Large intestine (tissue), 3 donors: Measurements from ENCODE around the gene TMEM169. TPM values are rescaled to one million over a fixed set of nuclear protein-coding genes. Genes with fewer than 3 reads are reported as not detected.

Experiments used
- DNase-seq, 2 donors: peaks; one replicate each; pipeline versions ENCODE4 v3.0.0 to v3.0.0-alpha.2; 2013
- H3K27ac ChIP-seq: one replicate; pipeline ENCODE4 v1.5.1; 2013; ENCODE audit warnings: low read length
- H3K27me3 ChIP-seq: 2 replicates; pipeline ENCODE4 v1.6.1; 2013; ENCODE audit warnings: low read length; ENCODE audit not compliant: control insufficient read depth, insufficient read depth
- H3K36me3 ChIP-seq: 2 replicates; pipeline ENCODE4 v1.6.1; 2013; ENCODE audit warnings: low read length; ENCODE audit not compliant: control insufficient read depth, insufficient read depth
- H3K4me1 ChIP-seq: one replicate; pipeline ENCODE4 v1.6.1; 2013; ENCODE audit warnings: low read length; ENCODE audit not compliant: control insufficient read depth, insufficient read depth
- H3K4me3 ChIP-seq: one replicate; pipeline ENCODE4 v1.5.1; 2013; ENCODE audit warnings: low read length
- H3K9me3 ChIP-seq: one replicate; pipeline ENCODE4 v1.6.1; 2013; ENCODE audit warnings: mild to moderate bottlenecking, low read depth, low read length, moderate library complexity; ENCODE audit not compliant: control insufficient read depth
- WGBS: methylation state at CpG from one replicate; pipeline ENCODE4 v1.1.5; 2013; ENCODE audit warnings: low lambda C conversion rate; ENCODE audit not compliant: insufficient coverage; 5-methylcytosine and 5-hydroxymethylcytosine counted together
- polyA plus RNA-seq: library from polyadenylated mRNA; unstranded; fragments of 120-200 nt; gene quantifications from one replicate; pipeline ENCODE4 v1.2.1, GENCODE V29; 2013

TMEM169 gene
- polyA plus RNA-seq, 1 donor = 4.1 TPM

- Histone ChIP-seq H3K9me3 (no peaks in the 10 kb centered on the region), H3K27ac (no peak overlapping the region), H3K4me1 (peaks cover 9% of the 10 kb centered on the region), H3K4me3 (no peak overlapping the region), H3K27me3 (no peaks in the 10 kb centered on the region), H3K36me3 (peaks cover 3% of the 10 kb centered on the region)
- WGBS = 100% methylated on average over 1 of the region's 4 CpGs
- no peak for DNase-seq
Observed at GRCh38 chr2:216101109-216101508, 19.4 kb downstream of the TMEM169 start.

GRCh38 chr2:216103213-216103612, 21.5 kb downstream of the TMEM169 start:
- Histone ChIP-seq H3K36me3 (peaks cover 3% of the 10 kb centered on the region), H3K27ac (no peak overlapping the region), H3K9me3 (no peaks in the 10 kb centered on the region), H3K27me3 (no peaks in the 10 kb centered on the region), H3K4me3 (no peak overlapping the region), H3K4me1 (peaks cover 7% of the 10 kb centered on the region)
- DNase-seq = no peak
- no CpG with 5 or more reads among the region's 1 CpG for WGBS

GRCh38 chr2:216104691-216105090, 23.0 kb downstream of the TMEM169 start:
- peaks cover 3% of the 10 kb centered on the region for H3K36me3 ChIP-seq
- H3K4me1 ChIP-seq = peaks cover 9% of the 10 kb centered on the region
- no peak overlapping the region for H3K4me3 ChIP-seq
- DNase-seq = no peak
- H3K27ac ChIP-seq = no peak overlapping the region
- no peaks in the 10 kb centered on the region for H3K27me3 ChIP-seq
- H3K9me3 ChIP-seq = no peaks in the 10 kb centered on the region
- WGBS = no CpG with 5 or more reads among the region's 3 CpGs

GRCh38 chr2:216107320-216107719, 25.6 kb downstream of the TMEM169 start:
- H3K4me3 ChIP-seq = peak overlapping the region; percentile 21
- H3K27me3 ChIP-seq = no peaks in the 10 kb centered on the region
- H3K36me3 ChIP-seq = peaks cover 18% of the 10 kb centered on the region
- peaks cover 14% of the 10 kb centered on the region for H3K4me1 ChIP-seq
- H3K27ac ChIP-seq = peak overlapping the region; percentile 76
- H3K9me3 ChIP-seq = no peaks in the 10 kb centered on the region
- DNase-seq = no peak
- no CpG with 5 or more reads among the region's 8 CpGs for WGBS

GRCh38 chr2:216107760-216108159, 26.0 kb downstream of the TMEM169 start:
- Histone ChIP-seq H3K9me3 (no peaks in the 10 kb centered on the region), H3K4me1 (peaks cover 14% of the 10 kb centered on the region), H3K27me3 (no peaks in the 10 kb centered on the region), H3K27ac (peak overlapping the region; percentile 76), H3K4me3 (peak overlapping the region; percentile 21), H3K36me3 (peaks cover 21% of the 10 kb centered on the region)
- peak in 1 of 2 donors; percentile 60 for DNase-seq
- 20% methylated on average over 2 of the region's 13 CpGs for WGBS

GRCh38 chr2:216108310-216108966, 26.7 kb downstream of the TMEM169 start:
- H3K9me3 ChIP-seq = no peaks in the 10 kb centered on the region
- H3K27ac ChIP-seq = peak overlapping the region; percentile 76
- H3K4me1 ChIP-seq = peaks cover 19% of the 10 kb centered on the region
- peak in 1 of 2 donors; percentile 45 for DNase-seq
- peaks cover 28% of the 10 kb centered on the region for H3K36me3 ChIP-seq
- peak overlapping the region; percentile 35 for H3K4me3 ChIP-seq
- no peaks in the 10 kb centered on the region for H3K27me3 ChIP-seq
- 20% methylated on average over 2 of the region's 6 CpGs for WGBS

GRCh38 chr2:216108967-216109921, 27.5 kb downstream of the TMEM169 start, which contains the start of gene XRCC5:
XRCC5 (plus strand) TSS chr2:216109348; CDS start chr2:216109437, 89 bp downstream.
- peaks cover 27% of the 10 kb centered on the region for H3K4me1 ChIP-seq
- H3K9me3 ChIP-seq = no peaks in the 10 kb centered on the region
- no peaks in the 10 kb centered on the region for H3K27me3 ChIP-seq
- peaks cover 35% of the 10 kb centered on the region for H3K36me3 ChIP-seq
- peak; percentile 98 for DNase-seq
- WGBS = 0% methylated on average over 2 of the region's 57 CpGs
- peak within 1 kb of the TSS; percentile 88 for H3K27ac ChIP-seq
- H3K4me3 ChIP-seq = peak within 1 kb of the TSS; percentile 97

GRCh38 chr2:216109962-216110614, 28.4 kb downstream of the TMEM169 start:
- peak overlapping the region; percentile 97 for H3K4me3 ChIP-seq
- WGBS = 0% methylated on average over 2 of the region's 10 CpGs
- H3K27me3 ChIP-seq = no peaks in the 10 kb centered on the region
- no peaks in the 10 kb centered on the region for H3K9me3 ChIP-seq
- H3K36me3 ChIP-seq = peaks cover 38% of the 10 kb centered on the region
- H3K4me1 ChIP-seq = peaks cover 30% of the 10 kb centered on the region
- peak in 1 of 2 donors; percentile 41 for DNase-seq
- peak overlapping the region; percentile 88 for H3K27ac ChIP-seq

GRCh38 chr2:216110620-216111019, 28.9 kb downstream of the TMEM169 start:
- no peaks in the 10 kb centered on the region for H3K9me3 ChIP-seq
- H3K4me1 ChIP-seq = peaks cover 33% of the 10 kb centered on the region
- H3K36me3 ChIP-seq = peaks cover 38% of the 10 kb centered on the region
- H3K4me3 ChIP-seq = peak overlapping the region; percentile 97
- 0% methylated on average over 1 of the region's 1 CpG for WGBS
- DNase-seq = no peak
- H3K27ac ChIP-seq = peak overlapping the region; percentile 88
- H3K27me3 ChIP-seq = no peaks in the 10 kb centered on the region

GRCh38 chr2:216111122-216111521, 29.4 kb downstream of the TMEM169 start:
- DNase-seq = no peak
- peaks cover 38% of the 10 kb centered on the region for H3K36me3 ChIP-seq
- no peaks in the 10 kb centered on the region for H3K9me3 ChIP-seq
- H3K27me3 ChIP-seq = no peaks in the 10 kb centered on the region
- H3K4me3 ChIP-seq = no peak overlapping the region
- no peak overlapping the region for H3K27ac ChIP-seq
- WGBS = 81% methylated on average over 4 of the region's 7 CpGs
- peaks cover 33% of the 10 kb centered on the region for H3K4me1 ChIP-seq
